ENCODE measurements around the gene INTS6. TPM values are rescaled to one million over a fixed set of nuclear protein-coding genes. Genes with fewer than 3 reads are reported as not detected.
"Not testable (repeated sequence)": the region's sequence is repeated elsewhere in the genome, so short reads cannot be mapped to it uniquely, and the experiment has no call there.

Gene INTS6
- total RNA-seq, 1 donor from 2014 or later, result 44.5 TPM

DNA sequence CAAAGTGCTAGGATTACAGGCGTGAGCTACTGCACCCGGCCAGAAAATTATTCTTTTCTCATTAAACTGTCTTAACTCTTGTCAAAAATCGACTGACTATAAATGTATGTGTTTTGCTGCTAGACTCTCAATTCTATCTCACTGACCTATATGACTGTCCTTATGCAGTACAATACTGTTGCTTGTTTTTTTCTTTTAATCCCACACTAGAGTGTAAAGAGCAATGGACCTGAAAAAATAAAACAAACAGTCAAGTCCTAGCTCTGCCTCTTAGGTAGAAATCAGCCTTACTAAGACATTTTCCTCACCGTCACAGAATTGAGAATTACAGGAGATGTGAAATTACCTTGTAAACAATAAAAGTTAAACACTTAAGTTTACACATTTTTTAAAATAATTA, 35.1 kb downstream of the INTS6 start:
- H3K4me3 ChIP-seq (ENCODE audit: low read depth, low read length), result no peak overlapping the region
- no peaks in the 10 kb centered on the region for H3K27me3 ChIP-seq (ENCODE audit: control insufficient read depth, insufficient read depth, low read length)
- FAIRE-seq, result no peak
- DNase-seq (ENCODE audit: low read depth), result no peak
- peaks cover 6% of the 10 kb centered on the region for H3K36me3 ChIP-seq (ENCODE audit: control insufficient read depth, insufficient read depth, low read length)
- TF ChIP-seq, protein P1, sequence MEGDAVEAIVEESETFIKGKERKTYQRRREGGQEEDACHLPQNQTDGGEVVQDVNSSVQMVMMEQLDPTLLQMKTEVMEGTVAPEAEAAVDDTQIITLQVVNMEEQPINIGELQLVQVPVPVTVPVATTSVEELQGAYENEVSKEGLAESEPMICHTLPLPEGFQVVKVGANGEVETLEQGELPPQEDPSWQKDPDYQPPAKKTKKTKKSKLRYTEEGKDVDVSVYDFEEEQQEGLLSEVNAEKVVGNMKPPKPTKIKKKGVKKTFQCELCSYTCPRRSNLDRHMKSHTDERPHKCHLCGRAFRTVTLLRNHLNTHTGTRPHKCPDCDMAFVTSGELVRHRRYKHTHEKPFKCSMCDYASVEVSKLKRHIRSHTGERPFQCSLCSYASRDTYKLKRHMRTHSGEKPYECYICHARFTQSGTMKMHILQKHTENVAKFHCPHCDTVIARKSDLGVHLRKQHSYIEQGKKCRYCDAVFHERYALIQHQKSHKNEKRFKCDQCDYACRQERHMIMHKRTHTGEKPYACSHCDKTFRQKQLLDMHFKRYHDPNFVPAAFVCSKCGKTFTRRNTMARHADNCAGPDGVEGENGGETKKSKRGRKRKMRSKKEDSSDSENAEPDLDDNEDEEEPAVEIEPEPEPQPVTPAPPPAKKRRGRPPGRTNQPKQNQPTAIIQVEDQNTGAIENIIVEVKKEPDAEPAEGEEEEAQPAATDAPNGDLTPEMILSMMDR (IDR thresholded peaks at IDR 0.05; ENCODE audit: insufficient read depth, low read length, severe bottlenecking), result no peak

DNA sequence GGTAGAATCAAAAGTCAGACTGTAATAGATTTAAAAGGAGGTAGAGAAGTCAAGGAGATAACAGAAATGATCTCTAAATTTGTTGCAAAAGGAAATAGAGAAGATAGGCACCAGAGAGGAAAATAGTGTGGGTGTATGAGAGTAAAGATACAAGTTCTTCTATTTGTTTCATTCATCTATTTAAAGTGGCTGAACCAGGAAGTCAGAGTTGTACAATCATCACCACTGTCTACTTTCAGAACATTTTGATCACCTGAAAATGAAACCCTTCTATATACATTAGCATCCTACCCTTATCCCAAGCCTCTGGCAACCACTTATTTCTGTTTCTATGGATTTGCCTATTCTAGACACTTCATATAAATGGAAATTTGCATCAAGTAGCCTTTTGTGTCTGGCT, 36.7 kb downstream of the INTS6 start:
- TF ChIP-seq, protein P1 (IDR thresholded peaks at IDR 0.05; ENCODE audit: insufficient read depth, low read length, severe bottlenecking), result no peak
- DNase-seq (ENCODE audit: low read depth) (no peak), FAIRE-seq (no peak)
- Histone ChIP-seq H3K4me3 (ENCODE audit: low read depth, low read length) (no peak overlapping the region), H3K36me3 (ENCODE audit: control insufficient read depth, insufficient read depth, low read length) (peaks cover 4% of the 10 kb centered on the region), H3K27me3 (ENCODE audit: control insufficient read depth, insufficient read depth, low read length) (no peaks in the 10 kb centered on the region)

DNA sequence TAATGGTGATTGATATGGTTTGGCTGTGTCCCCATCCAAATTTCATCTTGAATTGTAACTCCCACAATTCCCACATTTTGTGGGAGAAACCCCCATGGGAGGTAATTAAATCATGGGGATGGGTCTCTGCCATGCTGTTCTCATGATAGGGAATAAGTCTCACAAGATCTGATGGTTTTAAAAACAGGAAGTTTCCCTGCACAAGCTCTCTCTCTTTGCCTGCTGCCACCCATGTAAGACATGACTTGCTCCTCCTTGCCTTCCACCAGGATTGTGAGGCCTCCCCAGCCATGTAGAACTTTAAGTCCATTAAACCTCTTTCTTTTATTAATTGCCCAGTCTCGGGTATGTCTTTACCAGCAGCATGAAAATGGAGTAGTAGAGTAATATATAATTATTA, 37.5 kb downstream of the INTS6 start:
- not testable (repeated sequence) for H3K36me3 ChIP-seq (ENCODE audit: control insufficient read depth, insufficient read depth, low read length); DNase-seq (ENCODE audit: low read depth)

DNA sequence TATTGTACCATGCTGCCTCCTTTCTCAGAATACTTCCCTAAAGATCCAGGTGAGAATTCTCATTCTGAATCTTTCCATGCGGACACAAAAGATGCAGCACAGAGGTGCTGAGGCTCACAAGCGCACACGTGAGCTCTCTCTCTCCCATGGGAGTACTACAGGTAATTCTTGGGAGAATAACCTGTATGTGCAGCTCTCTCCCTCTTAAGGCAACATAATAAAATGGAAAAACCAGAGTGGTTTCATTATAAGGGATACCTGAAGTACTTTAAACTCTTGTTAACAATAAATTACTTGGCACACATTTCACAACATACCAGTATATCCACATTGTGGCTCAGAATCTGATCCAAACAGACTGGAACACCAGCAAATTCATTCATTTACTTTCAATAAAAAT, 40.4 kb downstream of the INTS6 start:
- H3K4me3 ChIP-seq (ENCODE audit: low read depth, low read length), result no peak overlapping the region
- FAIRE-seq, result no peak
- TF ChIP-seq, protein P1 (IDR thresholded peaks at IDR 0.05; ENCODE audit: insufficient read depth, low read length, severe bottlenecking), result no peak
- no peaks in the 10 kb centered on the region for H3K27me3 ChIP-seq (ENCODE audit: control insufficient read depth, insufficient read depth, low read length)
- peaks cover 2% of the 10 kb centered on the region for H3K36me3 ChIP-seq (ENCODE audit: control insufficient read depth, insufficient read depth, low read length)
- DNase-seq (ENCODE audit: low read depth), result no peak

More for the DNA sequence above, 37.5 kb downstream of the INTS6 start:
- FAIRE-seq; H3K4me3 ChIP-seq (ENCODE audit: low read depth, low read length); H3K27me3 ChIP-seq (ENCODE audit: control insufficient read depth, insufficient read depth, low read length): not testable (repeated sequence)

DNA sequence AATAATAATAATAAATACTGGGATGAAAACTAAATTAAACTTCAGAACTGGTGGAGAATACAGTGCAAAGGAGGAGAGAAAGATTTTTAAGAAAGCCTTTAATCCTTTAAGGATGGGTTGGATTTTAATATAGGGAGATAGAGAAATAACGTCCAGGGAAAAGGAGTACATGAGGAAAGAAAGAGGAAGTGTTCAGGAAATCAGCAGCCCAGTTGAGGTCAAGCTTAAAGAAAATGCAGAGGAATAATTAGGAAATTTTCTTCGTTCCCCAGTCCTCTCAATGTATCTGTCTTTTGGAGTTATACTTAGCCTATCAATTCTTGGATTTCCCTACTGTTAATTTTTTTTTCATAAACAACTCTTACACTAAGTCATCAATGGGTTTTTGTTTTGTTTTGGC, 47.7 kb downstream of the INTS6 start:
- Histone ChIP-seq H3K27me3 (ENCODE audit: control insufficient read depth, insufficient read depth, low read length) (no peaks in the 10 kb centered on the region), H3K36me3 (ENCODE audit: control insufficient read depth, insufficient read depth, low read length) (peaks cover 1% of the 10 kb centered on the region), H3K4me3 (ENCODE audit: low read depth, low read length) (no peak overlapping the region)
- DNase-seq (ENCODE audit: low read depth), result no peak
- TF ChIP-seq, protein P1 (IDR thresholded peaks at IDR 0.05; ENCODE audit: insufficient read depth, low read length, severe bottlenecking), result no peak
- no peak for FAIRE-seq

DNA sequence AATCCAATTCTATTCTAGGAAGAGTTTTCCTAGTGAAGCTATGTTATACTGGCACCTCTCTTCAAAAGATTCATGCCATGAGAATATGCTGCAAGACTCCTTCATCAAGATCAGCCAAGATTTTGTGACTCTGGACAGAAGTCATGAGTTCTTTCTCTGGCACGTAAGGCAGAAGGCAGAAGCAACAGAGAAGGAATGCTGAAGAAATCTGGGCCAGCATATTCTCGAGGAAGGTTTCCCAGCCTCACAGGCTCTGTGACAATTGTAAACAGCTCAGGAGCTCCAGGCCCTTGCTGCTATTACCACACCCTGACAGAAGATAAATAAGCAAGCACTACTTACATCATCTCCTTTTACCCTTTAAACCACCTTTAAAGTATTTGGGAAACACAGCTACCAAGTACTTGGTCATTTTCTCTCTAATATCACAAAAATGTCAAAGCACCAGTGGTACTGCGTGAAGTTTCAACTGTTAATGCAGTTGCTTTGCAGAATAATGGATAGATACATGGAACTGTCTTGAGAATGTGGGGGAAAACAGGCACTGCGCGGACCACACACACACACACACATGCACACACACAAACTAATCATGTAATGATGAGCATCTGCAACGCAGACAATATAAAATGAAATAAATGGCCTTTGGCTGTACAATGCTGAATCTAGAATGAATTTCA, 55.4 kb downstream of the INTS6 start:
- DNase-seq (ENCODE audit: low read depth), result no peak
- H3K4me3 ChIP-seq (ENCODE audit: low read depth, low read length), result no peak overlapping the region
- FAIRE-seq, result no peak
- TF ChIP-seq, protein P1 (IDR thresholded peaks at IDR 0.05; ENCODE audit: insufficient read depth, low read length, severe bottlenecking), result no peak
- no peaks in the 10 kb centered on the region for H3K27me3 ChIP-seq (ENCODE audit: control insufficient read depth, insufficient read depth, low read length)
- no peaks in the 10 kb centered on the region for H3K36me3 ChIP-seq (ENCODE audit: control insufficient read depth, insufficient read depth, low read length)

All from bronchial epithelial cell (primary cell).